ENCODE data around the gene ZNF335. TPM values are rescaled to one million over a fixed set of nuclear protein-coding genes. Genes with fewer than 3 reads are reported as not detected.

Gene ZNF335
- total and polyA plus RNA-seq, 2 of the 13 experiments (the other 11 are each of a cell fraction or from before 2014, with no cell fraction given): 9.7 to 13.7 TPM

- no peak; the same call in 1 of the 2 replicates for TF ChIP-seq MIER2 (CRISPR knock-in tag; IDR thresholded peaks at IDR 0.05)
- TF ChIP-seq KLF15 (CRISPR knock-in tag; IDR thresholded peaks at IDR 0.05; ENCODE audit: borderline replicate concordance): no peak
- no peak for TF ChIP-seq ZNF460 (CRISPR knock-in tag; IDR thresholded peaks at IDR 0.05; ENCODE audit: borderline replicate concordance)
- no peak for TF ChIP-seq ATF7-NPFF (CRISPR knock-in tag; IDR thresholded peaks at IDR 0.05; ENCODE audit: low read depth)
- no peak for TF ChIP-seq TSC22D2 (CRISPR knock-in tag; IDR thresholded peaks at IDR 0.05; ENCODE audit: borderline replicate concordance)
- TF ChIP-seq SAFB2 (CRISPR knock-in tag; IDR thresholded peaks at IDR 0.05; ENCODE audit: borderline replicate concordance, low read depth): no peak
- TF ChIP-seq ZNF674 (CRISPR knock-in tag; IDR thresholded peaks at IDR 0.05; ENCODE audit: low read depth): no peak
- TF ChIP-seq ZNF761 (CRISPR knock-in tag; conservative IDR thresholded peaks at IDR 0.05): no peak
- no peak for TF ChIP-seq NR0B2 (CRISPR knock-in tag; IDR thresholded peaks at IDR 0.05)
- TF ChIP-seq ARHGAP35 (CRISPR knock-in tag; IDR thresholded peaks at IDR 0.05; ENCODE audit: borderline replicate concordance): no peak; the same call in 1 of the 2 replicates
- TF ChIP-seq MEIS1 (CRISPR knock-in tag; IDR thresholded peaks at IDR 0.05; ENCODE audit: borderline replicate concordance): no peak
- TF ChIP-seq ATF3 (CRISPR knock-in tag; IDR thresholded peaks at IDR 0.05): peak; percentile 43; the same call in 1 of the 2 replicates
- TF ChIP-seq LCORL (IDR thresholded peaks at IDR 0.05): no peak
- peak; percentile 46; the same call in 1 of the 2 replicates for TF ChIP-seq LCORL (CRISPR knock-in tag; IDR thresholded peaks at IDR 0.05)
- TF ChIP-seq SMAD9 (CRISPR knock-in tag; IDR thresholded peaks at IDR 0.05): 0 out of 2 replicates have a peak, but pooled peaks have one; percentile 74
- TF ChIP-seq IRF9 (CRISPR knock-in tag; IDR thresholded peaks at IDR 0.05; ENCODE audit: borderline replicate concordance): no peak
- no peak for TF ChIP-seq NR1H2 (CRISPR knock-in tag; IDR thresholded peaks at IDR 0.05; ENCODE audit: borderline replicate concordance, low read depth)
- TF ChIP-seq BCL3 (CRISPR knock-in tag; IDR thresholded peaks at IDR 0.05): 0 out of 2 replicates have a peak, but pooled peaks have one; percentile 43
- no peak for TF ChIP-seq MYNN (CRISPR knock-in tag; IDR thresholded peaks at IDR 0.05; ENCODE audit: low read depth)
- no peak for TF ChIP-seq MEF2D (CRISPR knock-in tag; IDR thresholded peaks at IDR 0.05)
- no peak for TF ChIP-seq ZFY (CRISPR knock-in tag; IDR thresholded peaks at IDR 0.05)
- TF ChIP-seq TBX2 (CRISPR knock-in tag; IDR thresholded peaks at IDR 0.05; ENCODE audit: borderline replicate concordance): no peak
- peak; percentile 54; the same call in 1 of the 2 replicates for TF ChIP-seq KDM2A (CRISPR knock-in tag; IDR thresholded peaks at IDR 0.05; ENCODE audit: borderline replicate concordance, low read depth)
- no peak for TF ChIP-seq FOXO4 (CRISPR knock-in tag; conservative IDR thresholded peaks at IDR 0.05)
These were observed 15.2 kb upstream of the ZNF335 start (continued) for GRCh38 chr20:45987108-45987780.

Measured in HepG2 (cell line).